SK-N-SH (cell line): ENCODE measurements around the gene ARHGEF17. TPM values are rescaled to one million over a fixed set of nuclear protein-coding genes. Genes with fewer than 3 reads are reported as not detected.

Experiments
- CTCF ChIA-PET: fragments of 300-600, 350-600 bp; formaldehyde crosslinking; extraction: SDS; loops from one replicate; lab custom pipeline; 2021; lab: Yijun Ruan, JAX
- POLR2A ChIA-PET: fragments of 350-600 bp; sonication (Branson Sonifier 250); formaldehyde crosslinking; extraction: SDS; loops from one replicate; lab custom pipeline; 2020; ENCODE audit warnings: antibody characterized with exemption, inconsistent platforms; lab: Yijun Ruan, JAX
- DNase-seq: peaks from one replicate; pipeline ENCODE4 v3.0.0; 2012
- H2AFZ ChIP-seq: fragments of 200-600 bp; sonication (generic); 2 replicates; pipeline ENCODE4 v1.8.1; 2016; ENCODE audit warnings: antibody characterized with exemption, mild to moderate bottlenecking, low read depth
- H3F3A ChIP-seq: fragments of 200-600 bp; sonication (generic); replicated peaks from 2 replicates; pipeline ENCODE3; 2016; ENCODE audit warnings: antibody characterized with exemption, mild to moderate bottlenecking; ENCODE audit not compliant: insufficient read depth
- H3K27ac ChIP-seq, 2 experiments: fragments of 200-500 bp in 1 of 2; fragments of 200-600 bp in 1 of 2; sonication (Bioruptor generic) in 1 of 2; sonication (generic), shearing (Covaris generic) in 1 of 2; 2 replicates each; pipeline versions ENCODE4 v1.5.1 to v1.6.1; 2014 to 2016; ENCODE audit warnings: low read depth in 2 of 2, inconsistent platforms in 1 of 2, low read length in 1 of 2, mild to moderate bottlenecking in 1 of 2, mixed read lengths in 1 of 2
- H3K27me3 ChIP-seq: fragments of 200-600 bp; sonication (generic), shearing (Covaris generic); 2 replicates; pipeline ENCODE4 v1.6.1; 2016; ENCODE audit warnings: mixed run types; ENCODE audit not compliant: insufficient read depth
- H3K36me3 ChIP-seq, 2 experiments: fragments of 200-500 bp in 1 of 2; fragments of 200-600 bp in 1 of 2; sonication (Bioruptor generic) in 1 of 2; sonication (generic) in 1 of 2; replicated peaks in 1 of 2; 2 replicates each; pipeline versions ENCODE3 to v1.5.1; 2014 to 2016; ENCODE audit warnings: low read length in 1 of 2, mild to moderate bottlenecking in 1 of 2; ENCODE audit not compliant: insufficient read depth in 2 of 2, control insufficient read depth in 1 of 2
- H3K4me1 ChIP-seq, 2 experiments: fragments of 200-500 bp in 1 of 2; fragments of 200-600 bp in 1 of 2; sonication (Bioruptor generic) in 1 of 2; sonication (generic), shearing (Covaris generic) in 1 of 2; 2 replicates each; pipeline versions ENCODE4 v1.5.1 to v1.6.1; 2014 to 2016; ENCODE audit warnings: low read depth in 1 of 2, low read length in 1 of 2, mixed run types in 1 of 2; ENCODE audit not compliant: insufficient read depth in 2 of 2, control insufficient read depth in 1 of 2
- H3K4me2 ChIP-seq: fragments of 200-600 bp; sonication (generic), shearing (Covaris generic); 2 replicates; pipeline ENCODE4 v1.6.1; 2017; ENCODE audit warnings: mixed run types
- H3K4me3 ChIP-seq, 2 experiments: fragments of 200-500 bp in 1 of 2; fragments of 200-600 bp in 1 of 2; sonication (Bioruptor generic) in 1 of 2; sonication (generic), shearing (Covaris generic) in 1 of 2; 2 replicates each; pipeline versions ENCODE4 v1.5.1 to v1.8.1; 2014 to 2016; ENCODE audit warnings: low read depth in 2 of 2, inconsistent platforms in 1 of 2, low read length in 1 of 2, mild to moderate bottlenecking in 1 of 2, mixed read lengths in 1 of 2, moderate library complexity in 1 of 2
- H3K79me2 ChIP-seq: fragments of 200-600 bp; sonication (generic); 2 replicates; pipeline ENCODE4 v1.8.1; 2017; ENCODE audit warnings: mild to moderate bottlenecking; ENCODE audit not compliant: insufficient read depth
- H3K9ac ChIP-seq: fragments of 200-600 bp; sonication (generic); 2 replicates; pipeline ENCODE4 v1.6.1; 2017; ENCODE audit warnings: mixed run types
- H3K9me2 ChIP-seq: fragments of 200-600 bp; sonication (generic); 2 replicates; pipeline ENCODE4 v1.6.1; 2017; ENCODE audit warnings: mixed run types
- H3K9me3 ChIP-seq: fragments of 200-600 bp; sonication (generic); 2 replicates; pipeline ENCODE4 v1.6.1; 2017; ENCODE audit warnings: mixed run types, mild to moderate bottlenecking, moderate library complexity
- H4K20me1 ChIP-seq: fragments of 200-600 bp; sonication (generic); 2 replicates; pipeline ENCODE4 v1.6.1; 2017; ENCODE audit warnings: mild to moderate bottlenecking, mixed run types; ENCODE audit not compliant: insufficient read depth
- EP300 ChIP-seq, 2 experiments: IDR thresholded peaks; 2 replicates each; pipeline versions ENCODE4 v1.4.0 to v1.6.1; 2012; ENCODE audit warnings: borderline replicate concordance in 1 of 2, low read depth in 1 of 2, low read length in 1 of 2
- EZH2phosphoT487 ChIP-seq: fragments of 200-600 bp; sonication (generic); IDR thresholded peaks from 2 replicates; pipeline ENCODE4 v1.6.1; 2017; ENCODE audit warnings: low read depth, mixed run types, mild to moderate bottlenecking, antibody characterized with exemption, moderate library complexity, borderline replicate concordance
- FOSL2 ChIP-seq: IDR thresholded peaks from 2 replicates; pipeline ENCODE4 v1.4.0; 2012; ENCODE audit warnings: low read depth, mild to moderate bottlenecking, moderate library complexity, borderline replicate concordance
- FOXJ3 ChIP-seq: sonication (generic); formaldehyde crosslinking; IDR thresholded peaks from 2 replicates; pipeline ENCODE4 v1.5.1; 2020; ENCODE audit warnings: mild to moderate bottlenecking, missing genetic modification reagents
- GABPA ChIP-seq: IDR thresholded peaks from 2 replicates; pipeline ENCODE4 v1.4.0; 2012; ENCODE audit warnings: low read depth, mild to moderate bottlenecking
- MEF2A ChIP-seq: IDR thresholded peaks from 2 replicates; pipeline ENCODE4 v1.4.0; 2012; ENCODE audit warnings: low read depth, borderline replicate concordance
- MXI1 ChIP-seq: IDR thresholded peaks from 2 replicates; pipeline ENCODE4 v1.6.1; 2012; ENCODE audit warnings: mild to moderate bottlenecking, low read depth, low read length, improper control_type of control experiment
- NFIC ChIP-seq: IDR thresholded peaks from 2 replicates; pipeline ENCODE4 v1.4.0; 2012; ENCODE audit warnings: borderline replicate concordance
- POLR2AphosphoS5 ChIP-seq: IDR thresholded peaks from 2 replicates; pipeline ENCODE4 v1.6.1; 2012; ENCODE audit warnings: low read depth, low read length
- RCOR1 ChIP-seq: fragments of 150-350 bp; IDR thresholded peaks from 2 replicates; pipeline ENCODE4 v1.6.1; 2017; ENCODE audit warnings: antibody characterized with exemption, low read length
- RFX5 ChIP-seq: IDR thresholded peaks from 2 replicates; pipeline ENCODE4 v1.6.1; 2012; ENCODE audit warnings: mild to moderate bottlenecking, improper control_type of control experiment, low read length
- YY1 ChIP-seq: IDR thresholded peaks from 2 replicates; pipeline ENCODE4 v1.4.0; 2012; ENCODE audit warnings: low read depth, mild to moderate bottlenecking
- WGBS: methylation state at CpG from one replicate; pipeline ENCODE4 v1.1.6; 2017; ENCODE audit warnings: low lambda C conversion rate; 5-methylcytosine and 5-hydroxymethylcytosine counted together
- polyA plus RNA-seq, 3 experiments: library from polyadenylated mRNA; depleted of rRNA; stranded (reverse); fragments of >200 nt; gene quantifications; 2 replicates each; pipeline ENCODE4 v1.2.3, GENCODE V29; 2012
- TF ChIP-seq, protein P1 (sequence below): fragments of 150-350 bp; IDR thresholded peaks from 2 replicates; pipeline ENCODE4 v1.6.1; 2016; ENCODE audit warnings: mild to moderate bottlenecking, low read depth, low read length
- TF ChIP-seq, protein P2 (sequence below): IDR thresholded peaks from 2 replicates; pipeline ENCODE4 v1.4.0; 2012; ENCODE audit warnings: low read depth
- TF ChIP-seq, protein P3 (sequence below): fragments of 200-600 bp; sonication (generic); IDR thresholded peaks from 2 replicates; pipeline ENCODE4 v1.6.1; 2017; ENCODE audit warnings: antibody characterized with exemption, mild to moderate bottlenecking, moderate library complexity

The ARHGEF17 gene
- polyA plus RNA-seq, 1 of the 3 experiments (the other 2 are of a cell fraction): 45.9 TPM

DNA sequence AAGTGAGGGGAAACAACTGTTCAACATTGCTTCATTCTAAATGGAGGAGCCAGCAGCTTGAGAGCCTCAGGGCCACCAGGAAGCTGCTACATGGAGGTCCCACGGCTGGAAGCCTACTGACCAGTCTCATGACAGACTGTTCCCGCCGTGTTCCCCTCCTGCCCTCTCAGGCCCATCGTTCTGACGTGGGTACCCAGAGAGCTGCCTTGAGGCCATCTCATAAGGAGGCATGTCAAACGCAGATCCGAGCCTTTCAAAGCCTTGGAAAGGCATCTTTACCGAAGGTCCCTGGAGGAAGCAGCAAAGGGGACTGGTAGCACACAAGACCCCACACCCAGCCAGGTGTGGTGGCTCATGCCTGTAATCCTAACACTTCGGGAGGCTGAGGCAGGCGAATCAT, 8.3 kb upstream of the ARHGEF17 start:
- WGBS: 95% methylated on average over 10 of the region's 10 CpGs
- TF ChIP-seq NFIC (no peak), FOSL2 (no peak), EZH2phosphoT487 (no peak), GABPA (no peak), EP300 (IDR thresholded peaks at IDR 0.05; ENCODE audit: borderline replicate concordance in 1 of 2, low read depth in 1 of 2, low read length in 1 of 2) (no peak), MEF2A (no peak), FOXJ3 (CRISPR knock-in tag) (no peak), MXI1 (no peak), RFX5 (no peak), RCOR1 (no peak), POLR2AphosphoS5 (no peak), YY1 (no peak)
- TF ChIP-seq, protein P1, sequence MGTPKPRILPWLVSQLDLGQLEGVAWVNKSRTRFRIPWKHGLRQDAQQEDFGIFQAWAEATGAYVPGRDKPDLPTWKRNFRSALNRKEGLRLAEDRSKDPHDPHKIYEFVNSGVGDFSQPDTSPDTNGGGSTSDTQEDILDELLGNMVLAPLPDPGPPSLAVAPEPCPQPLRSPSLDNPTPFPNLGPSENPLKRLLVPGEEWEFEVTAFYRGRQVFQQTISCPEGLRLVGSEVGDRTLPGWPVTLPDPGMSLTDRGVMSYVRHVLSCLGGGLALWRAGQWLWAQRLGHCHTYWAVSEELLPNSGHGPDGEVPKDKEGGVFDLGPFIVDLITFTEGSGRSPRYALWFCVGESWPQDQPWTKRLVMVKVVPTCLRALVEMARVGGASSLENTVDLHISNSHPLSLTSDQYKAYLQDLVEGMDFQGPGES: no peak
- TF ChIP-seq, protein P2, sequence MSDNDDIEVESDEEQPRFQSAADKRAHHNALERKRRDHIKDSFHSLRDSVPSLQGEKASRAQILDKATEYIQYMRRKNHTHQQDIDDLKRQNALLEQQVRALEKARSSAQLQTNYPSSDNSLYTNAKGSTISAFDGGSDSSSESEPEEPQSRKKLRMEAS: no peak
- TF ChIP-seq, protein P3, sequence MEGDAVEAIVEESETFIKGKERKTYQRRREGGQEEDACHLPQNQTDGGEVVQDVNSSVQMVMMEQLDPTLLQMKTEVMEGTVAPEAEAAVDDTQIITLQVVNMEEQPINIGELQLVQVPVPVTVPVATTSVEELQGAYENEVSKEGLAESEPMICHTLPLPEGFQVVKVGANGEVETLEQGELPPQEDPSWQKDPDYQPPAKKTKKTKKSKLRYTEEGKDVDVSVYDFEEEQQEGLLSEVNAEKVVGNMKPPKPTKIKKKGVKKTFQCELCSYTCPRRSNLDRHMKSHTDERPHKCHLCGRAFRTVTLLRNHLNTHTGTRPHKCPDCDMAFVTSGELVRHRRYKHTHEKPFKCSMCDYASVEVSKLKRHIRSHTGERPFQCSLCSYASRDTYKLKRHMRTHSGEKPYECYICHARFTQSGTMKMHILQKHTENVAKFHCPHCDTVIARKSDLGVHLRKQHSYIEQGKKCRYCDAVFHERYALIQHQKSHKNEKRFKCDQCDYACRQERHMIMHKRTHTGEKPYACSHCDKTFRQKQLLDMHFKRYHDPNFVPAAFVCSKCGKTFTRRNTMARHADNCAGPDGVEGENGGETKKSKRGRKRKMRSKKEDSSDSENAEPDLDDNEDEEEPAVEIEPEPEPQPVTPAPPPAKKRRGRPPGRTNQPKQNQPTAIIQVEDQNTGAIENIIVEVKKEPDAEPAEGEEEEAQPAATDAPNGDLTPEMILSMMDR: no peak
- no peaks in the 10 kb centered on the region for H3K9me3 ChIP-seq
- H2AFZ ChIP-seq: no peak overlapping the region
- peaks cover 0 to 4% of the 10 kb centered on the region in 2 experiments; a peak in 1 of 4 replicates for H3K4me1 ChIP-seq
- no peak overlapping the region for H3K27ac ChIP-seq
- H3K36me3 ChIP-seq: no peaks in the 10 kb centered on the region
- H3K79me2 ChIP-seq: no peaks in the 10 kb centered on the region
- CTCF ChIA-PET: interaction anchor here (1.0 to 14.4 kb wide), 14 partner anchors 8 to 486 kb away, joined by 3 to 159 read pairs (median 4); partner anchors contain the start of genes ARHGEF17 and P2RY6
- no peaks in the 10 kb centered on the region for H3F3A ChIP-seq
- no peak overlapping the region for H3K4me2 ChIP-seq
- no peaks in the 10 kb centered on the region for H3K27me3 ChIP-seq
- H3K9ac ChIP-seq: no peak overlapping the region
- DNase-seq: no peak
- POLR2A ChIA-PET: no interaction called here
- H3K9me2 ChIP-seq: no peaks in the 10 kb centered on the region
- H3K4me3 ChIP-seq: no peak overlapping the region
- no peaks in the 10 kb centered on the region for H4K20me1 ChIP-seq
